HEK293T (cell line): ENCODE results near the gene CADM1.

Source experiments
- ARNT ChIP-seq: fragments of 450-650 bp; IDR thresholded peaks from 2 replicates; pipeline ENCODE4 v1.6.1; 2017; ENCODE audit warnings: mild to moderate bottlenecking
- FOXK2 ChIP-seq: fragments of 450-650 bp; IDR thresholded peaks from 2 replicates; pipeline ENCODE4 v1.6.1; 2016; ENCODE audit warnings: mild to moderate bottlenecking
- FOXM1 ChIP-seq: fragments of 450-650 bp; IDR thresholded peaks from 2 replicates; pipeline ENCODE4 v1.6.1; 2017; ENCODE audit warnings: mild to moderate bottlenecking, borderline replicate concordance
- L3MBTL2 ChIP-seq: fragments of 450-650 bp; conservative IDR thresholded peaks from 2 replicates; pipeline ENCODE4 v1.6.1; 2016; ENCODE audit warnings: mild to moderate bottlenecking
- SP1 ChIP-seq: fragments of 450-650 bp; IDR thresholded peaks from 2 replicates; pipeline ENCODE4 v1.6.1; 2017
- SUZ12 ChIP-seq: fragments of 450-650 bp; IDR thresholded peaks from 2 replicates; pipeline ENCODE4 v1.6.1; 2016; ENCODE audit warnings: mild to moderate bottlenecking
- TARDBP ChIP-seq: fragments of 450-650 bp; IDR thresholded peaks from 2 replicates; pipeline ENCODE4 v1.6.1; 2016
- ZNF384 ChIP-seq: fragments of 450-650 bp; IDR thresholded peaks from 2 replicates; pipeline ENCODE4 v1.6.1; 2016
- TF ChIP-seq, protein P1 (sequence below): fragments of 450-650 bp; IDR thresholded peaks from 2 replicates; pipeline ENCODE4 v1.6.1; 2016

DNA sequence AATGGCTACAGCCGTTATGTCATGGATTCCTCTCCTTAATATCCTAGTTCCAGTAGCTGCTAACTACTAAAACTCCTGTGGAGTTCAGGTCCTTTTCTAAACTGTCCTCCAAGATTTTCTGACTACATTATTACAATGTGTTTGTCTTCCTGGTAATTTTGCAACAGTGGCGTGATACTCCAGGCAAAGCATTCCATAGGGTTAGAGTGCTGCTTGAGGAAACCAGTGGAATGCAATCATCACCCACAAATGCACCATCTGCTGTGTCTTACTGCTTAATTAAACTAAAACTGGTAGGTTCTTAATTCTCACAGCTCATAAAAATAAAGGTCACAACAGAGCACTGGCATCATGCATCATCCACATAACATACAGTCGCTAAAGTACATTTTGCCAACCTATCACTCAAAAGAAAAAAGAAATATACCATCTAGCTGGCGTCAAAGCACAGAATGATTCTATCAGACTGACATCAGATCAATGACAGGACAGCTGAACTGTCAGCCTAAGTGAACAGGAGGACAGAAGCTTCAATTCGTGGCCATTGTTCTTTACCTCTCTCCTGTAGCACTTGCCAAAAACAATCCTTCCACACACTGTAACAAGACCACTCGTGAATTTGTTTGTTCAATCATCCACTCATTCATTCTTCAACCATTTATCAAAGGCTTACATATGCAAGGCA is 182.5 kb downstream of the CADM1 start:
- TF ChIP-seq FOXM1 = no peak
- no peak for TF ChIP-seq ARNT
- TF ChIP-seq FOXK2 = no peak
- TF ChIP-seq SUZ12 = no peak
- no peak for TF ChIP-seq L3MBTL2
- no peak for TF ChIP-seq SP1
- TF ChIP-seq ZNF384 = no peak
- TF ChIP-seq TARDBP = no peak
- TF ChIP-seq, protein P1, sequence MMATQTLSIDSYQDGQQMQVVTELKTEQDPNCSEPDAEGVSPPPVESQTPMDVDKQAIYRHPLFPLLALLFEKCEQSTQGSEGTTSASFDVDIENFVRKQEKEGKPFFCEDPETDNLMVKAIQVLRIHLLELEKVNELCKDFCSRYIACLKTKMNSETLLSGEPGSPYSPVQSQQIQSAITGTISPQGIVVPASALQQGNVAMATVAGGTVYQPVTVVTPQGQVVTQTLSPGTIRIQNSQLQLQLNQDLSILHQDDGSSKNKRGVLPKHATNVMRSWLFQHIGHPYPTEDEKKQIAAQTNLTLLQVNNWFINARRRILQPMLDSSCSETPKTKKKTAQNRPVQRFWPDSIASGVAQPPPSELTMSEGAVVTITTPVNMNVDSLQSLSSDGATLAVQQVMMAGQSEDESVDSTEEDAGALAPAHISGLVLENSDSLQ = no peak
